ENCODE data around the gene CIITA. TPM values are rescaled to one million over a fixed set of nuclear protein-coding genes. Genes with fewer than 3 reads are reported as not detected.

The CIITA gene
- total and polyA plus RNA-seq, 9 of the 15 experiments (the other 6 are each of a cell fraction or from before 2014, with no cell fraction given): 0.01 to 0.20 (median 0.11) TPM; not detected in 4

DNA sequence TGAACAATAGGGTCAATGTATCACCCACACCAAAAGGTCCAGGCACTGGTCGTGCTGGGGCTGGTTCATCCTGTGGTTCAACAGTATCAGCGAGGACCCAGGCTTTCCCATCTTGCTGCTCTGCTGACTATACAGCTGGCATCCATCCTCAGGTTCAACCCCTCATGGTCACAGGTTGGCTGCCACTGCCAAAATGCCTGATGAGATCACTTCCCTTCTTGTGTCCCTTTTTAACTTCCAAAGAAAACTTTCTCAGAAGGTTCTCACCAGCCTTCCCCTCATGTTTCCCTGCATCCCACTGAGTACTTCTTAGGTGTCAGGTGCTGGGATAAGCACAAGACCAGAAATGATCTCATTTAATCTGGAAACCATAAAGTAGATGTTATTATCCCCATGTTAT is 93.1 kb downstream of the CIITA start:
- DNase-seq (ENCODE audit: extremely low read depth in 1 of 4, low spot score in 3 of 4) (no peak), ATAC-seq (no peak), FAIRE-seq (no peak)
- no peaks in the 10 kb centered on the region for H3K79me2 ChIP-seq (ENCODE audit: control insufficient read depth, insufficient read depth, low read length)
- H3K4me3 ChIP-seq: no peak overlapping the region
- WGBS (ENCODE audit: insufficient coverage, low coverage, missing lambda C conversion rate): 83% methylated on average over 2 of the region's 2 CpGs
- H3K4me1 ChIP-seq (replicated peaks in 1 of 2; ENCODE audit: control insufficient read depth in 2 of 2, insufficient read depth in 2 of 2, low read length in 2 of 2): peaks cover 27 to 35% of the 10 kb centered on the region in 2 experiments
- in situ Hi-C loops (cut with MboI): loop anchor here (25.0 kb wide), 2 partner anchors 567 to 692 kb away; partner anchors contain the start of gene SNN
- H2AFZ ChIP-seq (ENCODE audit: low read depth, low read length): no peak overlapping the region
- no peak overlapping the region for H3K4me2 ChIP-seq (ENCODE audit: insufficient read depth, low read length)
- no peaks in the 10 kb centered on the region for H3K27me3 ChIP-seq (ENCODE audit: control insufficient read depth in 2 of 2, insufficient read depth in 2 of 2, low read length in 2 of 2)
- 0 out of 2 replicates have a peak, but pooled peaks cover 6% of the 10 kb centered on the region for H4K20me1 ChIP-seq (replicated peaks; ENCODE audit: control insufficient read depth, insufficient read depth, low read length)
- BruUV-seq (replicated peaks): no TSS peak
- TF ChIP-seq ARNT (IDR thresholded peaks at IDR 0.05): no peak
- TF ChIP-seq, protein P1, sequence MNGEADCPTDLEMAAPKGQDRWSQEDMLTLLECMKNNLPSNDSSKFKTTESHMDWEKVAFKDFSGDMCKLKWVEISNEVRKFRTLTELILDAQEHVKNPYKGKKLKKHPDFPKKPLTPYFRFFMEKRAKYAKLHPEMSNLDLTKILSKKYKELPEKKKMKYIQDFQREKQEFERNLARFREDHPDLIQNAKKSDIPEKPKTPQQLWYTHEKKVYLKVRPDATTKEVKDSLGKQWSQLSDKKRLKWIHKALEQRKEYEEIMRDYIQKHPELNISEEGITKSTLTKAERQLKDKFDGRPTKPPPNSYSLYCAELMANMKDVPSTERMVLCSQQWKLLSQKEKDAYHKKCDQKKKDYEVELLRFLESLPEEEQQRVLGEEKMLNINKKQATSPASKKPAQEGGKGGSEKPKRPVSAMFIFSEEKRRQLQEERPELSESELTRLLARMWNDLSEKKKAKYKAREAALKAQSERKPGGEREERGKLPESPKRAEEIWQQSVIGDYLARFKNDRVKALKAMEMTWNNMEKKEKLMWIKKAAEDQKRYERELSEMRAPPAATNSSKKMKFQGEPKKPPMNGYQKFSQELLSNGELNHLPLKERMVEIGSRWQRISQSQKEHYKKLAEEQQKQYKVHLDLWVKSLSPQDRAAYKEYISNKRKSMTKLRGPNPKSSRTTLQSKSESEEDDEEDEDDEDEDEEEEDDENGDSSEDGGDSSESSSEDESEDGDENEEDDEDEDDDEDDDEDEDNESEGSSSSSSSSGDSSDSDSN (IDR thresholded peaks at IDR 0.05; ENCODE audit: borderline replicate concordance in 1 of 2, low read depth in 2 of 2, low read length in 2 of 2): no peak
- no peak overlapping the region for H3K9ac ChIP-seq (ENCODE audit: insufficient read depth in 1 of 2, low read depth in 2 of 2, low read length in 2 of 2)
- intact Hi-C loops (cut with micrococcal nuclease): loop anchor here (5.0 kb wide), 1 partner anchor 192 kb away; no protein-coding TSS in a partner anchor
- ChIA-PET POLR2A (no interaction called here), CTCF (ENCODE audit: low intra/inter-chr PET ratio) (interaction anchor here (4.7 kb wide), 1 partner anchor 287 kb away, joined by 58 read pairs; the partner anchor contains the start of gene SOCS1)
- peaks cover 4% of the 10 kb centered on the region for H3K9me1 ChIP-seq (ENCODE audit: control insufficient read depth, insufficient read depth, low read length)
- no peaks in the 10 kb centered on the region for H3K9me3 ChIP-seq (replicated peaks; ENCODE audit: control insufficient read depth, insufficient read depth, low read depth, low read length)
- H3K36me3 ChIP-seq (ENCODE audit: control insufficient read depth, insufficient read depth, low read length): peaks cover 51% of the 10 kb centered on the region
- H3K27ac ChIP-seq (ENCODE audit: extremely low read depth, low read depth, low read length): no peak overlapping the region
